CD14-positive monocyte (primary cell): Measurements from ENCODE around the gene GRID2. TPM values are rescaled to one million over a fixed set of nuclear protein-coding genes. Genes with fewer than 3 reads are reported as not detected.

ENCODE experiments used
- DNase-seq, 3 donors: peaks; one replicate each; pipeline ENCODE4 v3.0.0-alpha.2; 2011 to 2022
- H2AFZ ChIP-seq: 2 replicates; pipeline ENCODE4 v1.6.0; 2012; ENCODE audit warnings: mild to moderate bottlenecking, low read depth, low read length, inconsistent platforms; ENCODE audit not compliant: insufficient read depth, poor library complexity, severe bottlenecking
- H3K27ac ChIP-seq, 2 donors: 1 replicate in 1 of 2; 2 replicates in 1 of 2; pipeline ENCODE4 v1.5.1; 2012 to 2013; ENCODE audit warnings: low read length in 2 of 2, control low read depth in 1 of 2, inconsistent platforms in 1 of 2, low read depth in 1 of 2, mild to moderate bottlenecking in 1 of 2
- H3K27me3 ChIP-seq, 2 donors: one replicate each; pipeline versions ENCODE4 v1.6.0 to v1.6.1; 2011 to 2013; ENCODE audit warnings: low read length in 2 of 2; ENCODE audit not compliant: control insufficient read depth in 2 of 2, insufficient read depth in 2 of 2
- H3K36me3 ChIP-seq, 2 donors: replicated peaks in 1 of 2; 1 replicate in 1 of 2; 2 replicates in 1 of 2; pipeline versions ENCODE4 v1.5.1 to v1.6.1; 2012 to 2013; ENCODE audit warnings: low read length in 2 of 2, control low read depth in 1 of 2, inconsistent platforms in 1 of 2, mild to moderate bottlenecking in 1 of 2; ENCODE audit not compliant: insufficient read depth in 2 of 2, control insufficient read depth in 1 of 2
- H3K4me1 ChIP-seq, 2 donors: 1 replicate in 1 of 2; 2 replicates in 1 of 2; pipeline versions ENCODE4 v1.5.1 to v1.6.1; 2012 to 2013; ENCODE audit warnings: low read length in 2 of 2, control low read depth in 1 of 2, inconsistent platforms in 1 of 2, mild to moderate bottlenecking in 1 of 2, moderate library complexity in 1 of 2; ENCODE audit not compliant: insufficient read depth in 2 of 2, control insufficient read depth in 1 of 2
- H3K4me2 ChIP-seq: replicated peaks from 2 replicates; pipeline ENCODE3; 2012; ENCODE audit warnings: low read length, moderate library complexity, mild to moderate bottlenecking; ENCODE audit not compliant: poor library complexity, severe bottlenecking; ENCODE audit errors: extremely low read depth
- H3K4me3 ChIP-seq, 3 experiments: fragments of 200-600 bp in 1 of 3; sonication (generic) in 1 of 3; replicated peaks in 1 of 3; 1 replicate in 2 of 3; 2 replicates in 1 of 3; pipeline ENCODE4 v1.5.1; 2011 to 2013; ENCODE audit warnings: low read length in 3 of 3, mild to moderate bottlenecking in 3 of 3, control low read depth in 2 of 3, low read depth in 2 of 3, inconsistent platforms in 1 of 3, moderate library complexity in 1 of 3
- H3K79me2 ChIP-seq: 2 replicates; pipeline ENCODE4 v1.6.0; 2012; ENCODE audit warnings: mild to moderate bottlenecking, control low read depth, inconsistent platforms, low read length, moderate library complexity; ENCODE audit not compliant: insufficient read depth
- H3K9ac ChIP-seq: 2 replicates; pipeline ENCODE4 v1.6.0; 2017; ENCODE audit warnings: low read length, mild to moderate bottlenecking; ENCODE audit not compliant: insufficient read depth, poor library complexity, severe bottlenecking
- H3K9me3 ChIP-seq, 2 donors: replicated peaks in 1 of 2; 1 replicate in 1 of 2; 2 replicates in 1 of 2; pipeline versions ENCODE4 v1.5.1 to v1.6.1; 2012 to 2013; ENCODE audit warnings: low read length in 2 of 2, control low read depth in 1 of 2; ENCODE audit not compliant: control insufficient read depth in 1 of 2, insufficient read depth in 1 of 2
- H4K20me1 ChIP-seq: 2 replicates; pipeline ENCODE4 v1.6.0; 2012; ENCODE audit warnings: mild to moderate bottlenecking, low read length, control low read depth, moderate library complexity; ENCODE audit not compliant: insufficient read depth
- H3K27ac Mint-ChIP-seq, 7 donors: one replicate each; pipeline ENCODE4 v1.8.0; 2020; ENCODE audit warnings: mild to moderate bottlenecking in 7 of 7, mixed read lengths in 7 of 7, moderate library complexity in 6 of 7, inconsistent platforms in 2 of 7
- H3K27me3 Mint-ChIP-seq, 3 donors: one replicate each; pipeline ENCODE4 v1.8.0; 2021 to 2022; ENCODE audit warnings: low read depth in 3 of 3, mild to moderate bottlenecking in 3 of 3, mixed read lengths in 3 of 3, moderate library complexity in 3 of 3, inconsistent platforms in 1 of 3
- H3K36me3 Mint-ChIP-seq, 2 donors: one replicate each; pipeline ENCODE4 v1.8.0; 2020; ENCODE audit warnings: mixed read lengths in 2 of 2, inconsistent platforms in 1 of 2, mild to moderate bottlenecking in 1 of 2
- H3K4me1 Mint-ChIP-seq: one replicate; pipeline ENCODE4 v1.8.0; 2020; ENCODE audit warnings: mild to moderate bottlenecking, mixed read lengths
- H3K4me3 Mint-ChIP-seq, 2 donors: one replicate each; pipeline ENCODE4 v1.8.0; 2020; ENCODE audit warnings: mild to moderate bottlenecking in 2 of 2, mixed read lengths in 2 of 2, moderate library complexity in 1 of 2
- H3K9me3 Mint-ChIP-seq, 7 donors: one replicate each; pipeline ENCODE4 v1.8.0; 2020 to 2022; ENCODE audit warnings: mixed read lengths in 7 of 7, mild to moderate bottlenecking in 6 of 7, moderate library complexity in 6 of 7, inconsistent platforms in 2 of 7
- CTCF ChIP-seq: fragments of 200-600 bp; IDR thresholded peaks from one replicate; pipeline ENCODE4 v1.8.0; 2022; ENCODE audit warnings: antibody characterized with exemption, mild to moderate bottlenecking
- WGBS: methylation state at CpG from one replicate; pipeline ENCODE4 v1.1.5; 2013; ENCODE audit warnings: missing lambda C conversion rate; ENCODE audit not compliant: insufficient coverage; 5-methylcytosine and 5-hydroxymethylcytosine counted together
- intact Hi-C, 2 donors: fragments of 100-400 bp; cut with micrococcal nuclease; formaldehyde crosslinking; loops; one replicate each; pipeline versions ENCODE4 v1.15.0 to v1.15.1; 2023
- polyA plus RNA-seq, 3 donors: library from polyadenylated mRNA; depleted of rRNA in 1 of 3; unstranded in 2 of 3; stranded (reverse) in 1 of 3; fragments of 300-500 nt in 2 of 3; fragments of >200 nt in 1 of 3; fragmentation: Illumina TruSeq in 2 of 3; gene quantifications; 1 replicate in 2 of 3; 2 replicates in 1 of 3; pipeline ENCODE4 v1.2.3, GENCODE V29; 2012 to 2021

Gene GRID2
- polyA plus RNA-seq, 3 donors = not detected

DNA sequence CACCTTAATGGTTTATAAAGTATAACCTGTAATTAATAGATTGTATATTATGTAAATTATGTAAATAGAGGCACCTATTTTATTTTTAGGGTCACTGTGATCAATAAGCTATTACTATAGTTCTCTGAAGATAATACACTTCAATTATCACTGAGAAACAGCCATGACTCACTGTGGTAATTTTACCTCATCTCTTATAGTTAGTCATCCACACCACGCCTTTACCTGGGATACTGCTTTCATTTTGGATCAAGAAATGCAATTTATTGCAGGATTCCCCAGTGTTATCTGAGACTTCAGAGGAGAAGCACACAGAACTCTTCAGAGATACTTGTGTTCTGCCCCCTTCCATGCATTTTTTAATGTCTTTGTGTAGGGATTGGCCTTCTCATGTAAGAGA, 1176.7 kb downstream of the GRID2 start:
- no peak for DNase-seq
- Histone ChIP-seq H3K4me1 (no peaks in the 10 kb centered on the region), H3K9me3 (no peaks in the 10 kb centered on the region), H3K4me2 (no peak overlapping the region), H3K36me3 (no peaks in the 10 kb centered on the region), H3K79me2 (no peaks in the 10 kb centered on the region), H3K27me3 (no peaks in the 10 kb centered on the region), H3K9ac (no peak overlapping the region), H3K4me3 (no peak overlapping the region), H2AFZ (no peak overlapping the region), H4K20me1 (no peaks in the 10 kb centered on the region), H3K27ac (no peak overlapping the region)
- Mint-ChIP-seq H3K27me3 (no peaks in the 10 kb centered on the region), H3K36me3 (no peaks in the 10 kb centered on the region), H3K4me3 (no peak overlapping the region), H3K27ac (no peak overlapping the region), H3K9me3 (peaks cover 0 to 3% (median 0%) of the 10 kb centered on the region in 7 donors), H3K4me1 (no peaks in the 10 kb centered on the region)
- intact Hi-C loops = no loop called here
- TF ChIP-seq CTCF = no peak
- WGBS = 100% methylated on average over 1 of the region's 1 CpG

DNA sequence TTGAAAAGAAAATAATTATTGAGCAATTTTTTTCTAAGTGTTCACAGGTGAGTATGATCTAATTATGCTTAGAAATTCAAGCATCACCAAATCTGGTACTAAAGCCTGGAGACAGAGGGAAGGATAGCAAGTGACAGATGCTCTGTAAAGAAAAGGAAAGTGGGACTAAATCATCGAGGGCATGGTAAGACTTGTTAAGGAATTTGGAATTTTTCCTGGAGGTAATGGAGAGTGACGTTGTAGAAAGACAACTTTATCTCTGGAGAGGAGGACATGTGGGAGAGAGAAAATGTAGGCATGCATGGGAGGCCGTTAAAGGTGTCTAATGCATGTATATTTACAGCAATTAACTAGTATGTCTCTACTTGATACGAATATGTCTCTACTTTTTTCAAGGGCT, 1191.6 kb downstream of the GRID2 start:
- Histone ChIP-seq H3K79me2 (no peaks in the 10 kb centered on the region), H3K9ac (no peak overlapping the region), H3K36me3 (no peaks in the 10 kb centered on the region), H3K27ac (no peak overlapping the region), H2AFZ (no peak overlapping the region), H4K20me1 (no peaks in the 10 kb centered on the region), H3K27me3 (no peaks in the 10 kb centered on the region), H3K4me1 (no peaks in the 10 kb centered on the region), H3K4me3 (no peak overlapping the region), H3K9me3 (no peaks in the 10 kb centered on the region), H3K4me2 (no peak overlapping the region)
- Mint-ChIP-seq H3K9me3 (peaks cover 0 to 7% (median 2%) of the 10 kb centered on the region in 7 donors), H3K27me3 (peaks cover 0 to 2% (median 0%) of the 10 kb centered on the region in 3 donors), H3K27ac (no peak overlapping the region), H3K4me3 (no peak overlapping the region), H3K36me3 (no peaks in the 10 kb centered on the region), H3K4me1 (no peaks in the 10 kb centered on the region)
- WGBS = 92% methylated on average over 2 of the region's 4 CpGs
- TF ChIP-seq CTCF = no peak
- DNase-seq = no peak
- intact Hi-C loops = no loop called here
